Body of pancreas (tissue), 4 donors: Measurements from ENCODE around the gene DPYD.

Experiments
- CTCF ChIP-seq, 7 experiments: fragments of 450-650 bp in 4 of 7; fragments of 200-600 bp in 3 of 7; sonication (generic) in 3 of 7; IDR thresholded peaks; one replicate each; pipeline ENCODE4 v1.5.1; 2016 to 2019; ENCODE audit warnings: antibody characterized with exemption in 7 of 7
- POLR2A ChIP-seq, 3 donors: fragments of 450-650 bp; IDR thresholded peaks; one replicate each; pipeline ENCODE4 v1.6.1; 2016; ENCODE audit warnings: antibody characterized with exemption in 3 of 3, mild to moderate bottlenecking in 2 of 3

GRCh38 chr1:97802011-97802410 lies 118.8 kb downstream of the DPYD start:
- TF ChIP-seq CTCF (IDR thresholded peaks at IDR 0.05) (no peak), POLR2A (IDR thresholded peaks at IDR 0.05) (no peak)
